ENCODE data around the gene TMEM220. TPM values are rescaled to one million over a fixed set of nuclear protein-coding genes. Genes with fewer than 3 reads are reported as not detected.

Gene TMEM220
- total RNA-seq, 1 experiment from 2014 or later = not detected

DNA sequence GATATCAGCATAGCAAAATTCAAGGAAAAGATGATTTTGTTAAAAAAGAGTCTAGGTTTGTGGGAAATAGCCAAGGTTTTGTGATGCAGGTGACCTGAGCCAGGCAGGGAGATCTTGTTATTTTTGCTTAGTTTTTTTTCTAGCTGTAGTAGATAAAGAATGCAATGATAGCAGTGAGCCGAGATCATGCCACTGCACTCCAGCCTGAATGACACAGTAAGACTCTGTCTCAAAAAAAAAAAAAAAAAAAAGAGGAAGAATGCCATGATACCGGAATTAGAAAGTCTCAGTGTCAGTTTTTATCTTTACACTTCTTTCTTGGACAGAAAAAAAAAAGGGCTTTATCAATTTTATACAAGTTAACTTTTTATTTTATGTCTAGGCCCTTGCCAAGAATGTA is 46.6 kb upstream of the TMEM220 start:
- no peak for TF ChIP-seq POLR2A (IDR thresholded peaks at IDR 0.05; ENCODE audit: borderline replicate concordance, extremely low read depth, insufficient read depth, insufficient read length)
- no peak for TF ChIP-seq FOSL1 (IDR thresholded peaks at IDR 0.05; ENCODE audit: low read depth)
- no peak for TF ChIP-seq CEBPB (IDR thresholded peaks at IDR 0.05; ENCODE audit: low read depth)
- TF ChIP-seq EZH2 (IDR thresholded peaks at IDR 0.05) = no peak
- TF ChIP-seq ZNF274 (IDR thresholded peaks at IDR 0.05; ENCODE audit: low read depth, low read length) = no peak
- TF ChIP-seq POLR2AphosphoS5 (IDR thresholded peaks at IDR 0.05; ENCODE audit: low read depth, low read length) = no peak
- no peak for TF ChIP-seq TCF7L2 (IDR thresholded peaks at IDR 0.05; ENCODE audit: borderline replicate concordance, extremely low read depth, insufficient read depth, insufficient read length)
- no peak for TF ChIP-seq EGR1 (IDR thresholded peaks at IDR 0.05; ENCODE audit: low read depth)
- TF ChIP-seq, protein P1, sequence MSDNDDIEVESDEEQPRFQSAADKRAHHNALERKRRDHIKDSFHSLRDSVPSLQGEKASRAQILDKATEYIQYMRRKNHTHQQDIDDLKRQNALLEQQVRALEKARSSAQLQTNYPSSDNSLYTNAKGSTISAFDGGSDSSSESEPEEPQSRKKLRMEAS (IDR thresholded peaks at IDR 0.05) = no peak
- TF ChIP-seq ZFX (IDR thresholded peaks at IDR 0.05) = no peak
- TF ChIP-seq, protein P2, sequence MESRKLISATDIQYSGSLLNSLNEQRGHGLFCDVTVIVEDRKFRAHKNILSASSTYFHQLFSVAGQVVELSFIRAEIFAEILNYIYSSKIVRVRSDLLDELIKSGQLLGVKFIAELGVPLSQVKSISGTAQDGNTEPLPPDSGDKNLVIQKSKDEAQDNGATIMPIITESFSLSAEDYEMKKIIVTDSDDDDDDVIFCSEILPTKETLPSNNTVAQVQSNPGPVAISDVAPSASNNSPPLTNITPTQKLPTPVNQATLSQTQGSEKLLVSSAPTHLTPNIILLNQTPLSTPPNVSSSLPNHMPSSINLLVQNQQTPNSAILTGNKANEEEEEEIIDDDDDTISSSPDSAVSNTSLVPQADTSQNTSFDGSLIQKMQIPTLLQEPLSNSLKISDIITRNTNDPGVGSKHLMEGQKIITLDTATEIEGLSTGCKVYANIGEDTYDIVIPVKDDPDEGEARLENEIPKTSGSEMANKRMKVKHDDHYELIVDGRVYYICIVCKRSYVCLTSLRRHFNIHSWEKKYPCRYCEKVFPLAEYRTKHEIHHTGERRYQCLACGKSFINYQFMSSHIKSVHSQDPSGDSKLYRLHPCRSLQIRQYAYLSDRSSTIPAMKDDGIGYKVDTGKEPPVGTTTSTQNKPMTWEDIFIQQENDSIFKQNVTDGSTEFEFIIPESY (IDR thresholded peaks at IDR 0.05; ENCODE audit: extremely low read depth, insufficient replicate concordance, low read length) = no peak
- TF ChIP-seq YY1 (IDR thresholded peaks at IDR 0.05; ENCODE audit: extremely low read depth, insufficient replicate concordance, low read depth, low read length) = no peak
- no peak for TF ChIP-seq RAD21 (IDR thresholded peaks at IDR 0.05; ENCODE audit: low read depth)
- TF ChIP-seq SRF (IDR thresholded peaks at IDR 0.05; ENCODE audit: low read depth) = no peak
- no peak for TF ChIP-seq REST (IDR thresholded peaks at IDR 0.05; ENCODE audit: low read depth)
- TF ChIP-seq JUND (IDR thresholded peaks at IDR 0.05) = no peak
- TF ChIP-seq, protein P3, sequence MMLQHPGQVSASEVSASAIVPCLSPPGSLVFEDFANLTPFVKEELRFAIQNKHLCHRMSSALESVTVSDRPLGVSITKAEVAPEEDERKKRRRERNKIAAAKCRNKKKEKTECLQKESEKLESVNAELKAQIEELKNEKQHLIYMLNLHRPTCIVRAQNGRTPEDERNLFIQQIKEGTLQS (IDR thresholded peaks at IDR 0.05) = no peak
- TF ChIP-seq CBX3 (IDR thresholded peaks at IDR 0.05; ENCODE audit: low read depth) = no peak
- no peak for TF ChIP-seq SP1 (IDR thresholded peaks at IDR 0.05; ENCODE audit: low read depth)
- TF ChIP-seq EZH2phosphoT487 (IDR thresholded peaks at IDR 0.05; ENCODE audit: borderline replicate concordance) = no peak
- H2AFZ ChIP-seq (ENCODE audit: low read depth, low read length, poor library complexity, severe bottlenecking) = no peak overlapping the region
- H3K79me2 ChIP-seq (ENCODE audit: insufficient read depth, low read length) = no peaks in the 10 kb centered on the region
- H3K36me3 ChIP-seq (ENCODE audit: control insufficient read depth in 1 of 2, insufficient read depth in 2 of 2, low read length in 2 of 2) = no peaks in the 10 kb centered on the region
- ATAC-seq (no peak), DNase-seq (ENCODE audit: low read depth, low spot score) (no peak)
- H3K9ac ChIP-seq (ENCODE audit: low read length) = no peak overlapping the region
- CTCF ChIA-PET = no interaction called here
- POLR2A ChIA-PET = no interaction called here
- RAD21 ChIA-PET (ENCODE audit: low non-redundant PET in 1 of 2, low total read pairs in 2 of 2, uncharacterized antibody in 2 of 2, unreplicated experiment in 2 of 2) = no interaction called here
- no peaks in the 10 kb centered on the region for H4K20me1 ChIP-seq (ENCODE audit: insufficient read depth)
- no peaks in the 10 kb centered on the region for H3K27me3 ChIP-seq (ENCODE audit: insufficient read depth, low read length)
- no peaks in the 10 kb centered on the region for H3K4me1 ChIP-seq (ENCODE audit: control insufficient read depth in 1 of 2, insufficient read depth in 2 of 2, low read length in 2 of 2)
- no TSS peak for BruUV-seq (replicated peaks)
- H3K9me3 ChIP-seq (ENCODE audit: control insufficient read depth in 1 of 2, insufficient read depth in 1 of 2, low read depth in 1 of 2, low read length in 2 of 2) = peaks cover 0 to 4% of the 10 kb centered on the region in 2 experiments; a peak in 2 of 4 replicates
- no peaks in the 10 kb centered on the region for H3K9me2 ChIP-seq (ENCODE audit: insufficient read depth)
- intact Hi-C loops (cut with micrococcal nuclease) = no loop called here
- H3K4me2 ChIP-seq (ENCODE audit: low read length) = no peak overlapping the region
- no peak overlapping the region for H3K27ac ChIP-seq (ENCODE audit: low read depth, low read length)
- no peak overlapping the region for H3K4me3 ChIP-seq (replicated peaks in 1 of 2; ENCODE audit: low read depth in 1 of 2, low read length in 2 of 2)
